SU-DHL-6 (cell line): ENCODE measurements around the gene RTN4R.
"Not testable (repeated sequence)": the region's sequence is repeated elsewhere in the genome, so short reads cannot be mapped to it uniquely, and the experiment has no call there.

Experiments
- H2AFZ ChIP-seq: fragments of 200-600 bp; sonication (generic); 2 replicates; pipeline ENCODE4 v1.6.1; 2014; ENCODE audit warnings: low read depth, mild to moderate bottlenecking, moderate library complexity, mixed read lengths, antibody characterized with exemption, low read length; ENCODE audit not compliant: severe bottlenecking
- H3F3A ChIP-seq: fragments of 200-600 bp; shearing (Covaris generic); 2 replicates; pipeline ENCODE4 v1.6.0; 2016; ENCODE audit warnings: antibody characterized with exemption, mild to moderate bottlenecking; ENCODE audit not compliant: insufficient read depth
- H3K27ac ChIP-seq: fragments of 200-600 bp; sonication (generic); 2 replicates; pipeline ENCODE4 v1.5.1; 2016; ENCODE audit warnings: low read depth, mild to moderate bottlenecking, low read length, moderate library complexity, mixed read lengths
- H3K27me3 ChIP-seq: fragments of 200-600 bp; sonication (generic), shearing (Covaris generic); 2 replicates; pipeline ENCODE4 v1.6.0; 2014; ENCODE audit warnings: mild to moderate bottlenecking, low read length
- H3K36me3 ChIP-seq: fragments of 200-600 bp; sonication (generic); 2 replicates; pipeline ENCODE4 v1.6.1; 2014; ENCODE audit warnings: mild to moderate bottlenecking, low read length, mixed read lengths
- H3K4me2 ChIP-seq: fragments of 300-600, 200-600 bp; shearing (Covaris generic), sonication (generic); 2 replicates; pipeline ENCODE4 v1.6.0; 2014; ENCODE audit warnings: low read length, low read depth, mild to moderate bottlenecking; ENCODE audit not compliant: poor library complexity, severe bottlenecking
- H3K4me3 ChIP-seq: fragments of 200-600 bp; sonication (generic); 2 replicates; pipeline ENCODE4 v1.5.1; 2014; ENCODE audit warnings: antibody characterized with exemption, low read length, mild to moderate bottlenecking, mixed read lengths; ENCODE audit not compliant: insufficient read depth, poor library complexity, severe bottlenecking
- H3K79me2 ChIP-seq: fragments of 200-600 bp; sonication (generic); 2 replicates; pipeline ENCODE4 v1.6.1; 2014; ENCODE audit warnings: mild to moderate bottlenecking, low read length, moderate library complexity; ENCODE audit not compliant: insufficient read depth
- H3K9ac ChIP-seq: fragments of 200-600 bp; sonication (generic); 2 replicates; pipeline ENCODE4 v1.7.0; 2014; ENCODE audit warnings: mild to moderate bottlenecking, low read length
- H3K9me2 ChIP-seq: fragments of 200-600 bp; sonication (generic); replicated peaks from 2 replicates; pipeline ENCODE4 v1.6.1; 2014; ENCODE audit warnings: low read length; ENCODE audit not compliant: insufficient read depth
- H3K9me3 ChIP-seq: fragments of 200-600 bp; sonication (generic); 2 replicates; pipeline ENCODE4 v1.6.1; 2014; ENCODE audit warnings: low read length, mixed read lengths; ENCODE audit not compliant: insufficient read depth
- H4K20me1 ChIP-seq: fragments of 200-600 bp; sonication (generic); 2 replicates; pipeline ENCODE4 v1.6.1; 2014; ENCODE audit warnings: low read depth, mild to moderate bottlenecking, antibody characterized with exemption, low read length, moderate library complexity, mixed read lengths
- EZH2phosphoT487 ChIP-seq: fragments of 200-600 bp; sonication (generic), shearing (Covaris generic); conservative IDR thresholded peaks from 2 replicates; pipeline ENCODE4 v1.6.1; 2018; ENCODE audit warnings: mild to moderate bottlenecking, antibody characterized with exemption, low read length, moderate library complexity, mixed read lengths
- TF ChIP-seq, protein P1 (sequence below): fragments of 200-600 bp; sonication (generic); IDR thresholded peaks from one replicate; pipeline ENCODE4 v1.5.1; 2017; ENCODE audit warnings: antibody characterized with exemption, mild to moderate bottlenecking, low read length, moderate library complexity; ENCODE audit not compliant: insufficient read depth, poor library complexity, severe bottlenecking

The RTN4R gene

DNA sequence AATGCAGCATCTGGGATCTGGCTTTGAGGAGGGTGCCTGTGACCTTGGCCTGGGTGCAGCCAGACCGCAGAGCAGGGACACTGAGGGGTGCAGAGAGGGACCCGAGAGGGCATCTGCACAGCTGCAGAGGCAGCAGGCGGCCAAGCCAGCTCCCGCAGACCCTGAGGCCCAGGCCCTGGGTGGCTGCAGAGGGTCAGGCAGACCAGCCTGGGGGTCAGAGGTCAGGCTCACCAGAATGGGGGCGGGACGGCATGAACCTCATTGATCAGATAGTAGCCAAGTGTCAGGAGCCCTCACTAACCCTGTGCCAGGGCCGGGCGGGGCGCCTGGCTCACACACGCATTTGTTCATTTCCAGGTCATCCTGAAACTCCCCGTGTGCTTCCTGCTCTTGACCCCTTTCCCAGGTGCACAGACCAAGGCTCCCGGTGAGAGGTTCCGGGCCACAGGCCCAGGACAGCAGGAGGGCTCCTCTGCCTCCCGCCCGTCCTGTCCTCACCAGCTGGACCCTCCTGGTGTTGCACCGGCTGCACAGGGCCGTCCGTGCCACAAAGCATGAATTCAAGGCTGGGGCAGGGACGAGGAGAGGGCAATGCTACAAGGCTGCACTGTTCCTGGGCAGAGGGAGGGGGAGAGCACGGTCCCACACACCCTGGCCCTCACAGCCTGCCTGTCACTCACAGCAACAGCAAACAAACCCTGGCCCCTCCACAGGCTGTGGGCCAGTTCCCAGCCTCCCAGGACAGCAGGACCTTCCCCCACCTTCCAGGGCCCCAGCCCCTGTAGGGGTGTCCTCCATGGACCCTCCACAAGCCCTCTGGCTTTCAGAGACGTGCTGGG, 3.3 kb downstream of the RTN4R start:
- no peaks in the 10 kb centered on the region for H3K9me2 ChIP-seq
- no peaks in the 10 kb centered on the region for H4K20me1 ChIP-seq
- H3K27me3 ChIP-seq, result no peaks in the 10 kb centered on the region
- H3K9ac ChIP-seq, result no peak overlapping the region
- no peak for TF ChIP-seq EZH2phosphoT487
- TF ChIP-seq, protein P1, sequence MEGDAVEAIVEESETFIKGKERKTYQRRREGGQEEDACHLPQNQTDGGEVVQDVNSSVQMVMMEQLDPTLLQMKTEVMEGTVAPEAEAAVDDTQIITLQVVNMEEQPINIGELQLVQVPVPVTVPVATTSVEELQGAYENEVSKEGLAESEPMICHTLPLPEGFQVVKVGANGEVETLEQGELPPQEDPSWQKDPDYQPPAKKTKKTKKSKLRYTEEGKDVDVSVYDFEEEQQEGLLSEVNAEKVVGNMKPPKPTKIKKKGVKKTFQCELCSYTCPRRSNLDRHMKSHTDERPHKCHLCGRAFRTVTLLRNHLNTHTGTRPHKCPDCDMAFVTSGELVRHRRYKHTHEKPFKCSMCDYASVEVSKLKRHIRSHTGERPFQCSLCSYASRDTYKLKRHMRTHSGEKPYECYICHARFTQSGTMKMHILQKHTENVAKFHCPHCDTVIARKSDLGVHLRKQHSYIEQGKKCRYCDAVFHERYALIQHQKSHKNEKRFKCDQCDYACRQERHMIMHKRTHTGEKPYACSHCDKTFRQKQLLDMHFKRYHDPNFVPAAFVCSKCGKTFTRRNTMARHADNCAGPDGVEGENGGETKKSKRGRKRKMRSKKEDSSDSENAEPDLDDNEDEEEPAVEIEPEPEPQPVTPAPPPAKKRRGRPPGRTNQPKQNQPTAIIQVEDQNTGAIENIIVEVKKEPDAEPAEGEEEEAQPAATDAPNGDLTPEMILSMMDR, result no peak
- no peaks in the 10 kb centered on the region for H3F3A ChIP-seq
- H3K27ac ChIP-seq, result no peak overlapping the region
- H3K4me3 ChIP-seq, result no peak overlapping the region
- no peaks in the 10 kb centered on the region for H3K36me3 ChIP-seq
- H2AFZ ChIP-seq, result no peak overlapping the region
- no peak overlapping the region for H3K4me2 ChIP-seq
- no peaks in the 10 kb centered on the region for H3K9me3 ChIP-seq
- no peaks in the 10 kb centered on the region for H3K79me2 ChIP-seq

DNA sequence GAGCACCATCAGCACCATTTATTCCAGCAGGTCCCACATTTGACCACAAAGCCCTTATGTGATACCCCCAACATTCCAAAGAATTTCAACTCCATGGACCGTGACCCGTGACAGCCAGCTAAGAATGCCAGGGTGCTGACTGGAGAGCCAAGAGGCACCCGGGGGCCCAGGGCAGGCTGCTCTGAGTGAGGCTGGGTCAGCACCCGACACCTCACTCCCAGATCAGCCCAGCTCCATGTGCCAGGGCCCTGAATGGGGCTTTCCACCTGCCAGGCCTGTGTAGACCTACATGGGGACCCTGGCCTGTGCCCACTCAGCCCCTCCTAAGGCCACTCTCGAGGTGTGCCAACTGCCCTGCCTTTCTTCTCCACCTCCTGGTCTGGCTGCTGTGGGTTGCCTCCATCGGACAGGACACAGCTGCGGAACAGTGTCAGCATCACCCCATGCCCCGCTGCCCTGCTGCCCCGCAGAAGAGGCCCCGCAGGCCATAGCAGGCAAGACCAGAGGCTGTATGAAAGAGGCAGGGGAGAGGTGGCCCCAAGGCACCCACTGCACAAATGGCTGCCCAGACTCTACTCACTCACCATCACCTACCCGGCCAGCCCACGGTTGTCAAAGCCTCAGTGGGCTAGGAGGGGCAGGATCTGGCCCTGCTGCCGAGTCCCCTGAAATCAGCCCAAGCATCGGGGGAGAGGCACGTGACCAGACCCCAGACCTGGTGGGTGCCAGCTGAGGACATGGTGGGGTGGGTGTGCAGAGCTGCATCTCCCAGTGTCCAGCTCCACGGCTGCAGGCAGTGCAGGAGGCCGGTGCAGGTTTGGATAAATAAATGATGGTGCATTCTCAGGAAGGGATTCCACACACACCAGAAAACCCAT, 4.5 kb downstream of the RTN4R start:
- H3K27me3 ChIP-seq, H3K9me3 ChIP-seq, H3K36me3 ChIP-seq, H3K9ac ChIP-seq, H3K27ac ChIP-seq, H3K79me2 ChIP-seq, H4K20me1 ChIP-seq, H3K9me2 ChIP-seq, H3K4me3 ChIP-seq, H2AFZ ChIP-seq, H3F3A ChIP-seq, H3K4me2 ChIP-seq: not testable (repeated sequence)

DNA sequence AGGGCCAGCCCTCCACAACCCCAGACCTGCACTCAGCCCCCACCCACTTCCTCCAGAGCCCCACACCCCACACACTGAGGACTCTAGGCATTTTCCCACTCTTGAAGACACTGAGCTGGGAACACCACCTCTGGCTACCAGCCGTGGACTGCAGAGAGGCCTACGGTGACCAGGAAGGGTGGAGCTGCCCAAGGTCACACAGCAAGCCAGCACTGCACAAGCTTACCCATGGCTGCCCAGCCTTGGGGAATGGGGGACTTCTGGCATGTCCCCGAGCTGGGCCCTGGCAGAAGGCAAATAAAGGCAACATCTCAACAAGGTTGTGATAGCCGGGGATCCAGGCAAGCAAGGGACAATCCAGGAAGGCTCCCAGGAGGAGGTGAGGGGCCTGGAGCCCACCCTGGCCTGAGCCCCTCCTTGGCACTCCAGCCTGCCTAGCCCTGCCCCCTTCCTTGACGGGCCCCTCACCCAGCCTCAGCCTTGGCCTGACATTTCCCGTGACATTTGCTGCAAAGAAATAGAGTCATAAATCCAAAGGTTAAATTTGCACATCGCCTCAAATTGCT, 5.5 kb downstream of the RTN4R start:
- H3K27ac ChIP-seq, result no peak overlapping the region
- H3K79me2 ChIP-seq, result no peaks in the 10 kb centered on the region
- no peak overlapping the region for H3K4me3 ChIP-seq
- no peaks in the 10 kb centered on the region for H3K9me3 ChIP-seq
- no peaks in the 10 kb centered on the region for H3K27me3 ChIP-seq
- no peak overlapping the region for H3K4me2 ChIP-seq
- no peaks in the 10 kb centered on the region for H3K36me3 ChIP-seq
- H2AFZ ChIP-seq, result no peak overlapping the region
- H4K20me1 ChIP-seq, result no peaks in the 10 kb centered on the region
- H3F3A ChIP-seq, result no peaks in the 10 kb centered on the region
- no peaks in the 10 kb centered on the region for H3K9me2 ChIP-seq
- H3K9ac ChIP-seq, result no peak overlapping the region
- TF ChIP-seq, protein P1, result no peak
- no peak for TF ChIP-seq EZH2phosphoT487
